NCI-H2081 treated with DMSO at 0.1 percent for 48 hours (cell line): ENCODE measurements around the gene EID2B.

Experiments used
- DNase-seq: peaks from one replicate; lab custom pipeline; 2025; lab: John Stamatoyannopoulos, UW

EID2B gene, protein sequence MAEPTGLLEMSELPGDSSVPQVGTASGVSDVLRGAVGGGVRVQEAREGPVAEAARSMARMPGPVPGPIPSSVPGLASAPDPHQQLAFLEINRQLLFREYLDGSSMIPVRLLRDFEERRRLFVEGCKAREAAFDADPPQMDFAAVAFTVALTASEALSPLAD

DNA sequence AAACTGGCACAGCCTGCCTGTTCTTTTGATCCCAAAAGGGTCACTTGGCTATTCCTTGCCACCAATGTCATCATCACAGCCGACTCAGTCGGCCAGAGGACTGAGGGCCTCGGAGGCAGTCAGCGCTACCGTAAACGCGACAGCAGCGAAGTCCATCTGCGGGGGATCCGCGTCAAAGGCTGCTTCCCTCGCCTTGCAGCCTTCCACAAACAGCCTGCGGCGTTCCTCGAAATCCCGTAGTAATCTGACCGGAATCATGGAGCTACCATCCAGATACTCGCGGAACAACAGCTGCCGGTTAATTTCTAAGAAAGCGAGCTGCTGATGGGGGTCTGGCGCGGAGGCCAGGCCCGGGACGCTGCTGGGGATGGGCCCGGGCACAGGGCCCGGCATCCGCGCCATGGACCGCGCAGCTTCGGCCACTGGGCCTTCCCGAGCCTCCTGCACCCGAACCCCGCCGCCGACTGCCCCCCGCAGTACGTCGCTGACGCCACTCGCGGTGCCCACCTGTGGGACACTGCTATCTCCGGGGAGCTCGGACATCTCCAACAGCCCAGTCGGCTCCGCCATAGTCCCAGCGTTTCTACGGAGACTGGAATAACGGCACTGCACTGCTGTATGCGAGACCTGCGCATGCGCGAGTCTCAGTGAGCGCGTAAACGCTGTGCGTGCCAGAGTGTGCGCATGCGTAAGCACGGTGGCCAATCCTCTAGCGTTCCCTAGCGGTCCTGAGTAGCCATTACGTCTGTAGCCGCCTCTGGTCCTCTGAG lies at the start of gene EID2B:
TSS of gene EID2B (minus strand) at position 620 of the 770 bp plus-strand sequence. CDS start at position 570, 50 bp downstream.
- DNase-seq: peak; percentile 91

DNA sequence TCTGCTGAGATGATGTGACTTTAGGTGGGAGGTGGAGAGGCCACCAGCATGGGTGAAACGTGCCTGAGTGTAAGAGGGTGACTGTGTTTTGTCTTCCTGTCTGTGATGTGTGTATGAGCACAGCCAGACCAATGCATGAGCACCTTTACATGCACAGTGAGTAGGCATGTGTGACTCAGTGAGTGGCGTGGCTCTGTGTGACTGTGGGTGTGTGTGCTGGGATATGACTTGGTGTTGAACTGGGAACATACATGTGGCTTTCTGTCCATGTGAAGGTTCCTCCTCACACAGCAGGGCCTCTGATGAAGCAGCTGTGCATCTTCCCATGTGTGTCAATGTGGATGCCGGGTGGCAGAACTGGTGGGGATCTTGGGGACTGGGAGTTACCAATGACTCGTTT lies 49.8 kb upstream of the EID2B start:
- no peak for DNase-seq

DNA sequence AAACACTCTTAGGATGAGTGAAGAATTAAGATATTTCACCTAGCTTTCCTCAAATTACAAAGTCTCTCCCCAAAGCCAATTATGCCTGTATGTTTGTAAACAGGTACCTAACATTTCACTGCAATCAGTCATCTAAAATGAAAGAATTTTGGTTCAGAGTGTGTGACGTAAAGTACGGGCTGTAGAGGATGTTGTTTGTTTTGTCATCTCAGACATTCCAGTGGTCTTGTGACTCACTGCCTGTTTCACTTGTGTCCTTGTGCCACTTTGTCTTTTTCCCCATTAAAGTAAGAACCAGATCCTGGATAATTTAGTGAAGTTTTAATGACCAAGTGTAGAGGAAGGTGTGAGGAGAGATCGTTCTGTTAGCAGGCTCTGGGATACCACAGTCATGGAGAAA lies 36.0 kb upstream of the EID2B start:
- no peak for DNase-seq

DNA sequence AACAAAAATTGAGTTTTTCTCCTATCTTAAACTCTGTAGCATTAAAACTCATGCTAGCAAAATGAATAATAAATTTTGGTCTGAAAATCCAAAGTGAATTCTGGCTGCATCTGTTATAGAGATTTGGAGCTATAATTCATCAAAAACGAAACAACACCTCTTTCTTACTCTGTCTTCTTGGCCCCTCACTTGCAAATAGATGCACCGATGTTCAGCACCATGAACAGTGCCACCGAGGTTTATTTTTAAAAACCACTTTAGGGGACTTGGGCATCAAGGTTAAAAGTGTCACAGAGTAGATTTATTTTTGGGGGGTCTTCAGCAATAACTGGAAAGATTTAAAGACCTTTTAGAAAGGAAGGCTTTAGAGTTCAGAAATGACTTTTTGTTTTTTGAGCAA lies 33.4 kb upstream of the EID2B start:
- DNase-seq: no peak

DNA sequence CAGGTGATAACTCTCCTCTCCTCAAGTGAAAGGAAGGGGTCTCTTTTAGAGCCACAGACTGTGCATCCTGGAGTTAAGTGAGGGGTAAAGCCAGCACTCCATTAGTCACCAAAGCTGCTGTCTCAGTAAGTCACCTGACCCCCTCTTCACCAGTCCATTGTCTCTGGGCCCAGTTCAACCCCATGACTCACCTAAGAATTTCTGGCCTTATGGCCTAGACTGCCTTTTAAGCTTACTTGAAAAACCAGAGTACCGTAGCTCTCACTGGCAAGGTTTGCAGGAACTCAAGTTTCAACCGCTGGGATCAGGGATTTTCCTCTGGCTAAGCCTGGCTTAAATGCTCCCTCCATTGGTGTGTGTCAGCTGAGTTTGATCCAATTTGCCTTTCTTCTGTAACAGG lies 30.8 kb upstream of the EID2B start:
- no peak for DNase-seq

DNA sequence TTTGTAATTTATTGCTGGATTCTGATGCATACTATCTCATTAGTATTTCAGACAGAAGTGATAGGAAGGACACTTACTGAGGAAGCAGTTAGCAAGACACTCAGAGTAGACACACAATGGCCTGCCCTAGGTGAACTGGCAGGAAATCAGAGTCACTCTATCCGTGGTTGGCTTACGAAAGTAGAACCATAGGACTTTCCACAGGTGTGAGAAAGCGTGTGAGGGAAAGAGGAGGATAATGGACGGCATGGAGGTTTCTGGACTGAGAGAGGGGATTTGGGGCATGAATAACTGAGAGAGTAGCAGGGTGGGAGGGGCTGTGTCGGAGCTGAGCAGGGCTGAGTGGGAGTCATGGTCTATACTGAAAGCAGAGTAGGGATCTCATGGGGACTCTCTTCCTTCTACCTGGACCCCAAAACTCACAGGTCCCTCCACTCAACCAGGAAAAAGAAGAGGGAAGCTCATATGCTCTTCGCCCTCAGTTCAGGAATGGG lies 26.0 kb upstream of the EID2B start:
- no peak for DNase-seq

DNA sequence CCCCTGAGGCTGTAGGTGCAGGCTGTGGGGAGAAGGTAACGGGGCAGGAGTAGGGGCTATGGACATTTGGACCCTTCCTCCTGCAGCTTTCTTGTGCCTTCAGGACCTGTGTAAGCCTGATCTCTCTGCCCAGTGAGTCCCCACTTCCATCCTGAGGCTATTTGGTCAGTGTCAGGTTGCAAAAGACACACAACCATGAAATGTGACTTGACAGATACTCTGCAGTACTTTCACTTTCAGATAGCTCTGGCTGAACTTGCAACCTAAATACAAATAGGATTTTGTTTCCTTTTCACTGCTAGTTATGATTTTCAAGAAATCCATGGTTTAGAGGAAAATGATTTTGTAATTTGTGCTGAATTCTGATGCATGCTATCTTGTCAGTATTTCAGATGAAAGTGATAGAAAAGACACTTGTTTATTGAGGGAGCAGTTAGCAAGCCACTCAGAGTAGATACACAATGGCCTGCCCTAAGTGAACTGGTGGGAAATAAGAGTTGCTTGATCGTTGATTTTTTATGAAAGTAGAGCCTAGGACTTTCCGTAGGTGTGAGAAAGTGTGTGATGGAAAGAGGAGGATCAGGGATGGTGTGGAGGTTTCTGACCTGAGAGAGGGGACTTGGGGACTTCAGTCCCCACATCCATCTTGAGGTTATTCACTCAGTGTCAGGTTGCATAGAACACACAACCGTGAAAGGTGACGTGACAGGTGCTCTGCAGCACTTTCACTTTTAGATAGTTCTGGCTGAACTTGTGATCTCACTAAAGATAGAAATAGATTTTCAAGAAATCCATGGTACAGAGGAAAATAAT lies 25.4 kb upstream of the EID2B start:
- no peak for DNase-seq

DNA sequence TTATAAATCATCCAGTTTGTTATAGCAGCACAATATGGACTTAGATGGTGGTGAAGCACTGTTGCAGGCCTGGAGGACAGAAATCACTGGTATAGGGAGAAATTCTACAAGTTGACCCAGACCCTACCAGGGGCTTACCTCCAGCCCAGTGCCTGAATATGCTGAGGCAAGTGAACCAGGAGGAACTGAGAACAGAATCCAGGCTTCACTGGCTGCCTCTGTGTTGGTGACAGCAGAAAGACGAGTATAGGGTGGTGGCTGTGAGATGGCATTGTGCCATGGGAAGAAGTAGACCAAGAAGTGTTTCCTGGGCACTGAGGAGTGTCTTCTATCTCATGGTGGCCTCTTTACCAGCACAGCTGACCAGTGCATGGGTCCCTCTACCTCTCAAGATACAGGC lies 23.2 kb upstream of the EID2B start:
- DNase-seq: no peak

DNA sequence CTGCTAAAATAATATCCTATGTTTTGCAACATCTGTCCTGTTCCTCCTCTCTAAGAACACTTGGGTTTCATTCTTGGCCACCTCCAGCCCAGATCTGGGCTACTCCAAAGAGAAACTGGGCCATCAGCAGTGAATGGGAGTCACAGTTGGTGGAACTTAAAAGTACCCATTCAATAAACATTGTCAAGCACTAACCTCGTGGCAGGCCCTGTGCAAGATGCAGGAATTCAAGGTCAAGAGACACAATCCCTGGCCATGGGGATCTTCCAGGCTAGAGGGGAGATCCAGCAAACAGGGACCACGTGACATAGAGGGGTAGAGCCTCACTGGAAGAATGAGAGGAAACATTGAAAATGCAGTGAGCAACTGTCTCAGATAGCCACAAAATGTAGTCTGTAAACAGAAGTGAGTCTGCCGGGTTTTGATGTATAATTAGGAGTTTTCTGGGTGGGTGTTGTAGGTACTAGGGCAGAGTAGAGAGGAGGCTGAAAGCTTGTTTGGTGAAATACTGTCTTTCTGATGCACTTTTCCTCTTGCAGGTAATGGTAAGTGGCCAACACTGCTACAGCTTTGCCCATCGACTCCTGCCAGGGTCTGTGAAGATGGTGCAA lies 22.2 kb upstream of the EID2B start:
- DNase-seq: no peak

DNA sequence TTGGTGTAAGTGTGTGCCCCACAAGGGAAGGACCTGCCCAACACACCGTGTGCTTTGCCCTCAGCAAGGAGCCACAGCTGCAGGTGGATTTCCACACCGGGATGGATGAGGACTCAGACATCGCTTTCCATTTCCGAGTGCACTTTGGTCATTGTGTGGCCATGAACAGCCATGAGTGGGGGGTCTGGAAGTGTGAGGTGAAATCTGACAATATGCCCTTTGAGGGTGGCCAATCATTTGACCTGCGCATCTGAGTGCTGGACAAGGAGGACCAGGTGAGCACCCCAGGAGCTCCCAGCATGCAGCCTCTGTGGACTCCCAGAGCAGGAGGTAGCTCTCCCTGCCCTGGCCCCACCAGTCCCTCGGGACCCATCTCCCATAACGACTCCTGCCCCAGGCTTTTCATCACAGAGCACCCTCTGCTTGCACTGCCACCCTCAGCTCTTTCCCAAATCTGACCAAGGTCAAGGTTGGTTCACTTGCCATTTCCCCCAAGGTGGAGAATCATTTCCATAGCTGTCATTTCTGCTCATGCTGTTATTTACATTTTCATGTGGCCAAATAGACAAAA lies 20.5 kb upstream of the EID2B start:
- DNase-seq: no peak

DNA sequence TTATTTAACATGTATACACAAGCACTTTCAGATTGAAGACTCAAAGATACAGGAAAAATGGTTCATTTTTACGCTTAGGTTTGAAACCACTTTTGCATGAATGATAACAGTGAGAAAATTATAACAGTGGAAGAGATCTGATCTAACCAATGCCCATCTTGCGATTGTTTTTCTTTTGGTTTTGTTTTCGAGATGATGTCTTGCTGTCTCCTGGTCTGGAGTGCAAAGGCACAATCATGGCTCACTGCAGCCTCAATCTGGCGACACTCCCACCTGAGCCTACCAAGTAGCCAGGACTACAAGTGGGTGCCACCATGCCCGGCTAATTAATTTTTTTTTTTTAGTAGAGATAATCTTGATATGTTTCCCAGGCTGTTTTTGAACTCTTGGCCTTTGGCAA lies 17.5 kb upstream of the EID2B start:
- DNase-seq: no peak

DNA sequence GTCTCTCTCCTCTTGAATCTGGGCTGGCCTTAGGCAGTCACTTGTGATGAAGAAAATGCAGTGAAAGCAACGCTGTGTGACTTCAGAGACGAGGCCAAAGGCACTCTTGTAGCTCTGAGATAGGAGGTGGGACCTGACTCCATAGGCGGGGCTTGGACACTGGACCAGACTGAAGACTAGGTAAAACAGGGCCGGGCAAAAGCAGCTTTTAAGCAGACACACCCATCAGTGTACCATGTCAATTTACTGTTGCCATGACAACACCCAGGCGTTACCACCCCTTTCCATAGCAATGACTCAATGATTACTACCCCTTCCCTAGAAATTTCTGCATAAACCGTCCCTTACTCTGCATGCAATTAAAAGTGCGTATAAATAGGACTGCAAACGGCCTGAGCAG lies 13.9 kb upstream of the EID2B start:
- DNase-seq: no peak

DNA sequence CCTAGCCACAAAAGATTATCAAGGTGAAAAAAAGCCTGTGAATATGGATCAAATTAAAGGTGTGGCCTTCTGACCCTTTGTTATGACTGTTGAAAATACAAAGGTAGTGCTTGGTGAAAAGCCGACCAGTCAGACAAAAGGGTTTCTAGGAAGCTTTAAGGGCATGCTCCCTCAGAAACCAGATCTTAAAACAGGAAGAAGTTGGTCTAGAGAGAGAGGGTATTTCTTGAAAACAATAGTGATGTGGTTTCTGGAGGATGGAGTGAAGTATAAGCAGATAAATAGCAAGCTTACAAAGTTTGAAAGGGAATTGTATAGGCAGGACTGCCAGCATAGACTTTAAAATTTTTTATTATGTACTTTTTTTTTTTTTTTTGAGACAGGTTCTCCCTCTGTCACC lies 12.3 kb upstream of the EID2B start:
- DNase-seq: no peak

DNA sequence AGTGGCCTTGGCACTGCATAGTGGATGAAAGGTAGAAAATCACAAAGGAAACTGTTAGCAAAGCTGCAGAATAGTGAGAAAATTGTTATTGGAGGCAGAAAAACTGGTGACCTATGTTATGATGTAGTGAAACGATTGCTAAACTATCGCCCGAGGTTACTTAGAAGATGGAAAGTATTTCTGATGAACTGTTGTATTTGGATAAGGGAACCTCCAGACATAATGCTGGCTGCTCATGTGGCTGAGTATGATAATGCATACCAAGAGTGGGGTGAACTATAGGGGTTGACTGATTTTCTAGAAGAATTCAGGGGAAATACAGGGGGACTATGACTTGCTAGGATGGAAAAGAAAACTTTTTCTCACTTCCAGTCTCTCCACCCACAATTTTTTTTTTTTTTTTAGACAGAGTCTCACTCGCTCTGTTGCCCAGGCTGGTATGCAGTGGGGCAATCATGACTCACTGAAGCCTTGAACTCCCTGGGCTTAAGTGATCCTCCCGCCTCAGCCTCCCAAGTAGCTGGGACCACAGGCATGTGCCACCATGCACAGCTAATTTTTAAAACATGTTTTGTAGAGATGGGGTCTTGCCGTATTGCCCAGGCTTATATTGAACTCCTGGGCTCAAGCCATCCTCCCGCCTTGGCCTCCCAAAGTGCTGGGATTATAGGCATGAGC lies 11.7 kb upstream of the EID2B start:
- no peak for DNase-seq

DNA sequence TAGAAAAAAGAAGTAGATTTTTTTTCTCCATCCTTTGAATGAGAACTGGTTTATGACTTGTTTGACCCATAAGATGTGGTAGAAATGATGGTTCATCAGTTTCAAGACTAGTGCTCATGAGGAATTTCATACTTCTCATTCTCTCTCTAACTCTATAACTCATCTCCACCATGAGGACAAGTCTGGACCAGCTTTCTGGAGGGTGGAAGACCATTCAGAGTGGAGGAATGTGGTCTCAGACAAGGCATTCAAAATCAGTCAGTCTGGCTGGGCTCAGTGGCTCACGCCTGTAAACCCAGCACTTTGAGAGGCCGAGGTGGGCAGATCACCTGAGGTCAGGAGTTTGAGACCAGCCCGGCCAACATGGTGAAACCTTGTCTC lies 10.8 kb upstream of the EID2B start:
- no peak for DNase-seq

DNA sequence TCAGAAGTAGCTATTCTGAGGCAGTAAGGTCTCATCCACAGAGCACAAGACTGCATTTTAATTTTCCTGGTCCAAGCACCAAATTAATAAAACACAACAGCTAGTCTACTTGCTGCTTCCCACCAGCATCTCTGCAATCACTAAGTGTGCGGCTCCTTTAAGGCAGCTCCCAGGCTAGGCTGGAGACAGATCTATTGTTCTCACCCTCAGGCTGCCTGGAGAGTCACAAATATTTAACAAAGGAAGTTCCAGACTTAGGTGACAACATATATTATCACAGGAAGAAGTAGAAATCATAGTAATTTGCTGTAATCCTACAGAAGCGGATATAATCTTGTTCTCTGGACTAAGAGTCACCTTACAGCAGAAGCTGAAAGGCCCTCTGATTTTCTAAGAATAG lies 9.6 kb upstream of the EID2B start:
- peak; percentile 28 for DNase-seq

DNA sequence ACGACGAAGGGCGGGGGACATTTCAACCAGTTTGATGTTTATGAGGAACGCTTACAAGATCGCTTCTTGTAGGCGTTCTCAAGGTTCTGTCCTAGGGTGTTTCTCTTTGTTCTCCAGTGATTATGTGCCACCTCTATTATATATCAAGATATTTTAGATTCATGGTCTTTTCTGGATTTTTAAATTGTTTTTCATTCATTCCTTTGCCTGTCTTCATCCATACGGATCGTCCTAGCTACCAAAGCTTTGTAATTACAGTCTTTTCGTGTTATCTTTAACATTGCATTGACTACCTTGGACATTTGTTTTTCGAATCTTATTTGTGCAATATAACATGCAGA lies 7.7 kb upstream of the EID2B start:
- no peak for DNase-seq

DNA sequence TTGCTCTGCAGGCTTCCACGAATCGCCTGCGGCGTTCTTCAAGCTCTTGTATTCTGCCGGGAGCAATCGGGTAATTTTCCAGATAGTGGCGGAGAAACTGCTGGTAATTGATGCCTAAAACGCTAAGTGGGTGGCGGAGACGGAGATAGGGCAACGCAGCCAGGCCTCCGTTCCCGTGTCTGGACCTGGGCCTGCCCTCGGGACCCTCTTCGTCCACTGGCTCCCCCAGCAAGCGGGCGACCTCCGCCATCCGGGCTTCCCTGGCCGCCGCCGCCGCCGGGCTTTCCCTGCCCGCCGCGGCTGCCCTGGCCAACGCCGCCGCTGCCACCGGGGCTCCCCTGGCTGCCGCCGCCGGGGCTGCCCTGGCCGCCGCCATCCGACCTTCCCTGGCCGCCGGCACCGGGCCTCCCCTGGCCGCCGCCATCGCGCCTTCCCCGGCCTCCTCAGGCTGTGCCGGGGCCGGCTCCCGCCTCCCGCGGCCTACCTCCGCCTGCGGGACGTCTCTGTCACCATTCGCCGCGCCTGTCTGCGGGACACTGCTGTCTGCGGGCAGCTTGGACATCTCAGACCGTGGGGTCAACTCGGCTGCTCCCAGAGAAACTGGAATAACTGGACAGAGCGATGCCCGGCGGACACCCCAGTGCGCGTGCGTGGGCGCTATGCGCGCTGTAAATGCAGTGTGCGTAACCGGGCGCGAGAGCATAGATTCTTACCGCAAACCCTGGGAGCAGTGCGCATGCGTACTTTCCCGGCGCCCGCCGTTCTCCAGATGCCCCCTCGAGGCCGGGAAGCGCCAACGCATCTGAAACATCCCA lies 7.1 kb upstream of the EID2B start, which contains the start of gene EID2:
TSS of gene EID2 (minus strand) at position 644 of the 815 bp plus-strand sequence. CDS start at position 562, 82 bp downstream.
- DNase-seq: peak; percentile 74

DNA sequence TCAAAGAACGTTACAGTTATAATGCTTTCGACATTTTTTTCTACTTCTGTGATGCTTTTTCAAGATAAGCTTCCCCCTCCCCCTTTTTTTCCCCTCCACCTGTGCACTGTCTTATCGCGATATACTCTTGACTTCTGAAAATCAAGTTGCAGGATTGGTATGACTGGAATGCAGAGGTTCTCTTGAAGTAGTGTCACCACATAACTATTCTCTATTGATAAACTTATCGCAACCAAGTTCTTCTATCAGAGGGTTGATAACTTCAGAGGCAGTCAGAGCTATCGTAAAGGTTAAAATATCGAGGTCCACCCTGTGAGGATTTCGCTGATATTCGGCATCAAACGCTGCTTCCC lies 6.5 kb upstream of the EID2B start:
- no peak for DNase-seq

DNA sequence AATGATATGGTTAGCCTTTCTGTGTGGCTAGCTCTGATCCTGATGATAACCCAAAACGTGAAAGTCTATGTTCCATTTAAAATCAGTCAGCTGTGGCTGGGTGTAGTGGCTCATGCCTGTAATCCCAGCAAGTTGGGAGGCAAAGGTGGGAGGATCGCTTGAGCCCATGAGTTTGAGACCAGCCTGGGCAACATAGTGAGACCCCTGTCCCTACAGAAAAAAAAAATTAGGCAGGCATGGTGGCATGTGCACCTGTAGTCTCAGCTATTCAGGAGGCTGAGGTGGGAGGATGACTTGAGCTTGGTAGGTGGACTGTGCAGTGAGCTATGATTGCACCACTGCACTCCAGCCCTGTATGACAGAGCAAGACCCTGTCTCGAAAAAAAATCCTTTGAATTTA lies 1.1 kb upstream of the EID2B start:
- no peak for DNase-seq

DNA sequence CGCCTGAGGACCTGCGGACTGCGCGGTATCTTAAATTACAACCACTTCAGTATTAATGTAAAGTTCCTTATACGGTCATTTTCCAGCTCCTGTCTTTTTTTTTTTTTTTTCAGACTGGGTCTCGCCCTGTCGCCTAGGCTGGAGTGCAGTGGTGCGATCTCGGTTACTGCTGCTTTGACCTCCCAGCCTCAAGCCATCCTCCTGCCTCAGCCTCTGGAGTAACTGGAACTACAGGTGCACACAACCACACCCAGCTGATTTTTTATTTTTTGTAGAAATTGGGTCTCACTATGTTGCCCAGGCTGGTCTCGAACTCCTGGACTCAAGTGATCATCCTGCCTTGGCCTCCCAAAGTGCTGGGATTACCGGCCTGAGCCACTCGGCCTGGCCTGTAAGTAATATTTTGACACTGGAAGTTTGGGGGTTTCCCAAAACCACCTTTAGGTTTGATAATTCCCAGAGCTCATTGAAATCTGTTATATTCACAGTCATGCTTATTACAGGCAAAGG lies 406 bp upstream of the EID2B start:
- no peak for DNase-seq
